ENCODE measurements around the gene FGF6. TPM values are rescaled to one million over a fixed set of nuclear protein-coding genes. Genes with fewer than 3 reads are reported as not detected.
"Not testable (repeated sequence)": the region's sequence is repeated elsewhere in the genome, so short reads cannot be mapped to it uniquely, and the experiment has no call there.

FGF6 gene
- not detected for total RNA-seq

GRCh38 chr12:4445156-4446101, at the start of gene FGF6:
Gene FGF6, minus strand, starts transcription at chr12:4445815. Its CDS starts 245 bp downstream, at chr12:4445570.
- H3K27ac Mint-ChIP-seq = no peak within 1 kb of the TSS
- DNase-seq = no peak
- no peaks in the 10 kb centered on the region for H3K9me3 Mint-ChIP-seq
- no peaks in the 10 kb centered on the region for H3K36me3 Mint-ChIP-seq
- peaks cover 2% of the 10 kb centered on the region for H3K27me3 Mint-ChIP-seq
- no peak within 1 kb of the TSS for H3K4me3 Mint-ChIP-seq
- no peaks in the 10 kb centered on the region for H3K4me1 Mint-ChIP-seq

- peak overlapping the region; percentile 47 for H3K27ac Mint-ChIP-seq
- no peaks in the 10 kb centered on the region for H3K27me3 Mint-ChIP-seq
- no peak overlapping the region for H3K4me3 Mint-ChIP-seq
- H3K9me3 Mint-ChIP-seq = no peaks in the 10 kb centered on the region
- DNase-seq = no peak
- H3K36me3 Mint-ChIP-seq = peaks cover 13% of the 10 kb centered on the region
- H3K4me1 Mint-ChIP-seq = peaks cover 13% of the 10 kb centered on the region
Measured at GRCh38 chr12:4490973-4491372, 45.4 kb upstream of the FGF6 start.

GRCh38 chr12:4489556-4489955, 43.9 kb upstream of the FGF6 start:
- peaks cover 11% of the 10 kb centered on the region for H3K36me3 Mint-ChIP-seq
- no peak overlapping the region for H3K27ac Mint-ChIP-seq
- H3K27me3 Mint-ChIP-seq = no peaks in the 10 kb centered on the region
- no peaks in the 10 kb centered on the region for H3K9me3 Mint-ChIP-seq
- H3K4me1 Mint-ChIP-seq = peaks cover 13% of the 10 kb centered on the region
- no peak for DNase-seq
- H3K4me3 Mint-ChIP-seq = no peak overlapping the region

- no peak for DNase-seq
- Mint-ChIP-seq H3K36me3 (peaks cover 12% of the 10 kb centered on the region), H3K27ac (peak overlapping the region; percentile 78), H3K27me3 (no peaks in the 10 kb centered on the region), H3K4me1 (peaks cover 15% of the 10 kb centered on the region), H3K4me3 (no peak overlapping the region), H3K9me3 (no peaks in the 10 kb centered on the region)
Measured at GRCh38 chr12:4486980-4487379, 41.4 kb upstream of the FGF6 start.

- Mint-ChIP-seq H3K36me3 (peaks cover 12% of the 10 kb centered on the region), H3K27me3 (no peaks in the 10 kb centered on the region), H3K4me3 (no peak overlapping the region), H3K4me1 (peaks cover 15% of the 10 kb centered on the region), H3K9me3 (no peaks in the 10 kb centered on the region), H3K27ac (peak overlapping the region; percentile 78)
- no peak for DNase-seq
Measured at GRCh38 chr12:4486049-4486699, 40.6 kb upstream of the FGF6 start.

GRCh38 chr12:4483885-4484823, 38.5 kb upstream of the FGF6 start:
- Mint-ChIP-seq H3K9me3 (peaks cover 6% of the 10 kb centered on the region), H3K36me3 (peaks cover 13% of the 10 kb centered on the region), H3K4me3 (no peak overlapping the region), H3K27me3 (no peaks in the 10 kb centered on the region), H3K4me1 (peaks cover 15% of the 10 kb centered on the region), H3K27ac (no peak overlapping the region)
- DNase-seq = no peak

GRCh38 chr12:4482936-4483335, 37.3 kb upstream of the FGF6 start:
- Mint-ChIP-seq H3K4me1 (peaks cover 15% of the 10 kb centered on the region), H3K27me3 (no peaks in the 10 kb centered on the region), H3K36me3 (peaks cover 12% of the 10 kb centered on the region), H3K27ac (no peak overlapping the region), H3K4me3 (no peak overlapping the region), H3K9me3 (peaks cover 14% of the 10 kb centered on the region)
- DNase-seq = no peak

- DNase-seq = no peak
- Mint-ChIP-seq H3K4me1 (peaks cover under 1% of the 10 kb centered on the region), H3K36me3 (peaks cover 13% of the 10 kb centered on the region), H3K9me3 (peaks cover 14% of the 10 kb centered on the region), H3K27me3 (peaks cover 6% of the 10 kb centered on the region), H3K4me3 (no peak overlapping the region), H3K27ac (no peak overlapping the region)
Measured at GRCh38 chr12:4478933-4479332, 33.3 kb upstream of the FGF6 start.

- no peak overlapping the region for H3K4me3 Mint-ChIP-seq
- H3K27ac Mint-ChIP-seq = no peak overlapping the region
- peaks cover 12% of the 10 kb centered on the region for H3K36me3 Mint-ChIP-seq
- H3K9me3 Mint-ChIP-seq = peaks cover 14% of the 10 kb centered on the region
- DNase-seq = no peak
- H3K27me3 Mint-ChIP-seq = peaks cover 8% of the 10 kb centered on the region
- H3K4me1 Mint-ChIP-seq = peaks cover 7% of the 10 kb centered on the region
Measured at GRCh38 chr12:4477129-4477528, 31.5 kb upstream of the FGF6 start.

GRCh38 chr12:4472046-4472445, 26.4 kb upstream of the FGF6 start:
- Mint-ChIP-seq H3K4me3 (no peak overlapping the region), H3K27me3 (peaks cover 8% of the 10 kb centered on the region), H3K27ac (no peak overlapping the region), H3K36me3 (no peaks in the 10 kb centered on the region), H3K9me3 (no peaks in the 10 kb centered on the region), H3K4me1 (peaks cover 12% of the 10 kb centered on the region)
- DNase-seq = no peak

- H3K27ac Mint-ChIP-seq = no peak overlapping the region
- H3K36me3 Mint-ChIP-seq = no peaks in the 10 kb centered on the region
- H3K9me3 Mint-ChIP-seq = no peaks in the 10 kb centered on the region
- H3K27me3 Mint-ChIP-seq = peaks cover 8% of the 10 kb centered on the region
- DNase-seq = no peak
- H3K4me1 Mint-ChIP-seq = peaks cover 12% of the 10 kb centered on the region
- H3K4me3 Mint-ChIP-seq = no peak overlapping the region
Measured at GRCh38 chr12:4471256-4471655, 25.6 kb upstream of the FGF6 start.

- no peak for DNase-seq
- no peak overlapping the region for H3K27ac Mint-ChIP-seq
- H3K36me3 Mint-ChIP-seq = no peaks in the 10 kb centered on the region
- peaks cover 3% of the 10 kb centered on the region for H3K27me3 Mint-ChIP-seq
- no peaks in the 10 kb centered on the region for H3K9me3 Mint-ChIP-seq
- peaks cover 12% of the 10 kb centered on the region for H3K4me1 Mint-ChIP-seq
- no peak overlapping the region for H3K4me3 Mint-ChIP-seq
Measured at GRCh38 chr12:4468994-4469393, 23.4 kb upstream of the FGF6 start.

GRCh38 chr12:4460761-4461160, 15.1 kb upstream of the FGF6 start:
- no peak overlapping the region for H3K27ac Mint-ChIP-seq
- no peak for DNase-seq
- no peaks in the 10 kb centered on the region for H3K4me1 Mint-ChIP-seq
- no peaks in the 10 kb centered on the region for H3K9me3 Mint-ChIP-seq
- H3K36me3 Mint-ChIP-seq = no peaks in the 10 kb centered on the region
- no peak overlapping the region for H3K4me3 Mint-ChIP-seq
- H3K27me3 Mint-ChIP-seq = peaks cover 7% of the 10 kb centered on the region

- H3K27ac Mint-ChIP-seq, DNase-seq, H3K36me3 Mint-ChIP-seq, H3K4me3 Mint-ChIP-seq, H3K27me3 Mint-ChIP-seq: not testable (repeated sequence)
- Mint-ChIP-seq H3K9me3 (peaks cover 14% of the 10 kb centered on the region), H3K4me1 (peaks cover 15% of the 10 kb centered on the region)
Measured at GRCh38 chr12:4455849-4456248, 10.2 kb upstream of the FGF6 start.

Measured in activated naive CD8-positive, alpha-beta T cell treated with anti-CD3 and anti-CD28 coated beads for 36 hours (primary cell).